Esophagus (tissue), 2 donors: Measurements from ENCODE around the gene HJURP. TPM values are rescaled to one million over a fixed set of nuclear protein-coding genes. Genes with fewer than 3 reads are reported as not detected.

Experiments
- H3K27ac ChIP-seq, 2 donors: one replicate each; pipeline ENCODE4 v1.5.1; 2013; ENCODE audit warnings: low read depth in 2 of 2, mild to moderate bottlenecking in 2 of 2, inconsistent platforms in 1 of 2, low read length in 1 of 2, moderate library complexity in 1 of 2
- H3K27me3 ChIP-seq, 2 donors: one replicate each; pipeline ENCODE4 v1.6.1; 2013; ENCODE audit warnings: low read length in 2 of 2, control low read depth in 1 of 2, mild to moderate bottlenecking in 1 of 2; ENCODE audit not compliant: insufficient read depth in 2 of 2, control insufficient read depth in 1 of 2
- H3K36me3 ChIP-seq, 2 donors: one replicate each; pipeline ENCODE4 v1.6.1; 2013; ENCODE audit warnings: low read length in 1 of 2; ENCODE audit not compliant: control insufficient read depth in 2 of 2, insufficient read depth in 2 of 2
- H3K4me1 ChIP-seq, 2 donors: one replicate each; pipeline ENCODE4 v1.6.1; 2013; ENCODE audit warnings: low read length in 1 of 2; ENCODE audit not compliant: control insufficient read depth in 2 of 2, insufficient read depth in 2 of 2
- H3K4me3 ChIP-seq, 2 donors: one replicate each; pipeline ENCODE4 v1.5.1; 2013; ENCODE audit warnings: low read length in 2 of 2, mild to moderate bottlenecking in 2 of 2, low read depth in 1 of 2, moderate library complexity in 1 of 2
- H3K9me3 ChIP-seq, 2 donors: one replicate each; pipeline ENCODE4 v1.6.1; 2013; ENCODE audit warnings: mild to moderate bottlenecking in 2 of 2, low read depth in 1 of 2, low read length in 1 of 2, moderate library complexity in 1 of 2; ENCODE audit not compliant: control insufficient read depth in 2 of 2, insufficient read depth in 1 of 2
- WGBS, 2 donors: extraction: QIAGEN DNeasy Blood & Tissue Kit; methylation state at CpG; one replicate each; pipeline ENCODE4 v1.1.7; 2013; 5-methylcytosine and 5-hydroxymethylcytosine counted together
- polyA plus RNA-seq, 2 donors: library from polyadenylated mRNA; stranded (reverse); fragments of 200-250 nt; gene quantifications; one replicate each; pipeline ENCODE4 v1.2.3, GENCODE V29; 2013
- donor health status: healthy with polysubstance abuse.
- donor health status: Bipolar disorder and iron deficiency.

HJURP gene
- polyA plus RNA-seq, 2 donors = 6.6 to 9.5 TPM

- H3K36me3 ChIP-seq = no peaks in the 10 kb centered on the region
- no peak overlapping the region for H3K4me3 ChIP-seq
- no peak overlapping the region for H3K27ac ChIP-seq
- H3K4me1 ChIP-seq = no peaks in the 10 kb centered on the region
- H3K9me3 ChIP-seq = no peaks in the 10 kb centered on the region
- 91 to 93% methylated on average over 7 of the region's 7 CpGs for WGBS, 2 donors
- no peaks in the 10 kb centered on the region for H3K27me3 ChIP-seq
Observed at GRCh38 chr2:233789554-233789953, 64.8 kb downstream of the HJURP start.

Other genes starting within 250 kb of the HJURP start
- 1 to 10 TPM in 1 of 2 donors, under 1 TPM in 1; 0.39 to 2.8 TPM for gene UGT1A8, start 236.9 kb downstream of the HJURP start, polyA plus RNA-seq
- gene UGT1A10, start 218.1 kb downstream of the HJURP start, polyA plus RNA-seq = 10 to 100 TPM in 1 of 2 donors, 1 to 10 TPM in 1; 9.1 to 10.8 TPM
- under 1 TPM; 0.01 to 0.31 TPM for gene UGT1A9, start 182.6 kb downstream of the HJURP start, polyA plus RNA-seq
- gene UGT1A7, start 172.6 kb downstream of the HJURP start, polyA plus RNA-seq = 10 to 100 TPM; 28.8 to 54.2 TPM
- 10 to 100 TPM in 1 of 2 donors, 1 to 10 TPM in 1; 4.8 to 22.4 TPM for gene UGT1A6, start 161.6 kb downstream of the HJURP start, polyA plus RNA-seq
- gene UGT1A5, start 141.6 kb downstream of the HJURP start, polyA plus RNA-seq = 1 to 10 TPM in 1 of 2 donors, under 1 TPM in 1; 0.01 to 2.9 TPM
- 1 to 10 TPM in 1 of 2 donors, under 1 TPM in 1; 0.69 to 2.5 TPM for gene UGT1A4, start 135.8 kb downstream of the HJURP start, polyA plus RNA-seq
- 1 to 10 TPM in 1 of 2 donors, under 1 TPM in 1; 0.07 to 1.5 TPM for gene UGT1A3, start 125.5 kb downstream of the HJURP start, polyA plus RNA-seq
- gene UGT1A1, start 94.3 kb downstream of the HJURP start, polyA plus RNA-seq = 1 to 10 TPM in 1 of 2 donors, under 1 TPM in 1; 0.75 to 2.0 TPM
- gene MROH2A, start 76.2 kb downstream of the HJURP start, polyA plus RNA-seq = under 1 TPM; 0.22 to 0.99 TPM
- gene TRPM8, start 62.8 kb upstream of the HJURP start, polyA plus RNA-seq = not detected
- gene SPP2, start 196.2 kb upstream of the HJURP start, polyA plus RNA-seq = not detected